ENCODE measurements around the gene SLC9A3. TPM values are rescaled to one million over a fixed set of nuclear protein-coding genes. Genes with fewer than 3 reads are reported as not detected.

SLC9A3 gene
- total RNA-seq, 2 experiments from 2014 or later, result 2.3 to 2.5 TPM

DNA sequence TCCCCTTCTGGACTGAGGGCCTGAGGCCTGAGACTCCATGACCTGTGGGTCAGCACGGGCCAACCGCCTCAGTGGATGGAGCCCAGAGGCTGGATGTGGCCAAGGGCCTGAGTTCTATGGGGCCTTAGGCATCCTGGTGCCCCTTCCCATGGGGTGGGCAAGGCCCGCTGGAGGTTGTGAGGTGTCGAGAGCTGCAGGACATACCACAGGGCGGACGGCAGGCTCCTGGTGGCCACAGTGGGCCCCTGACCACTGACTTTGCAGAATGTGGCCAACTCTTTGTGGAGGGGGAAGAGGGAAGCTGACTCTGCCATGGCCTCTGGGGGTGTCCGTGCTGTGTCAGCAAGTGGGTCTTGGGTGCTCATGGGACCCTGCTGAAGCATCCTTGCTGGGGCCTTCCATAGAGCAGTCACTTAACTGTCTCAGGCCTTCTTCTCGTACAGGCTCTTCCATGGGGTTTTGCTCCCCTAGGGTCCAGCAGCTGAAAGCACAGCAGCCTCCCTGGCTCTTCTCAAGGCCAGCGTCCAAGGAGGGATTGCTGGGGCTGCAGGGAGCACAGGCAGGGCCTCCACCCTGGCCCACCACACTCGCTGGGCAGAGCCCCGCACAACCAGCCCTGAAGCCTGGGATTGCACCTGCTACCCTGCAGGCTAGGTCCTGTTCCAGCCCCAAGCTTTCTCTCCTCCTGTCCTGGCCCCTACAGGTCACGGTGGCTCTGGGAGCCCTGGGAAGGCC is 21.6 kb upstream of the SLC9A3 start:
- ChIA-PET POLR2A (no interaction called here), CTCF (no interaction called here)
- H3K27me3 ChIP-seq (ENCODE audit: control insufficient read depth in 1 of 2, insufficient read depth in 2 of 2, low read length in 2 of 2), result peaks cover 9 to 27% of the 10 kb centered on the region in 2 experiments
- peaks cover 0 to 13% of the 10 kb centered on the region in 2 experiments for H3K9me3 ChIP-seq (ENCODE audit: control insufficient read depth in 1 of 2, insufficient read depth in 1 of 2, low read length in 2 of 2)
- DNase-seq (peak in 1 of 14 experiments; percentile 1), ATAC-seq (ENCODE audit: poor library complexity) (no peak)
- peaks cover 13% of the 10 kb centered on the region for H3K4me1 Mint-ChIP-seq (ENCODE audit: low read depth)
- peaks cover 22% of the 10 kb centered on the region for H3K27me3 Mint-ChIP-seq
- no peak overlapping the region for H3K4me3 Mint-ChIP-seq
- no peaks in the 10 kb centered on the region for H3K36me3 Mint-ChIP-seq (ENCODE audit: low read depth)
- TF ChIP-seq, protein P1, sequence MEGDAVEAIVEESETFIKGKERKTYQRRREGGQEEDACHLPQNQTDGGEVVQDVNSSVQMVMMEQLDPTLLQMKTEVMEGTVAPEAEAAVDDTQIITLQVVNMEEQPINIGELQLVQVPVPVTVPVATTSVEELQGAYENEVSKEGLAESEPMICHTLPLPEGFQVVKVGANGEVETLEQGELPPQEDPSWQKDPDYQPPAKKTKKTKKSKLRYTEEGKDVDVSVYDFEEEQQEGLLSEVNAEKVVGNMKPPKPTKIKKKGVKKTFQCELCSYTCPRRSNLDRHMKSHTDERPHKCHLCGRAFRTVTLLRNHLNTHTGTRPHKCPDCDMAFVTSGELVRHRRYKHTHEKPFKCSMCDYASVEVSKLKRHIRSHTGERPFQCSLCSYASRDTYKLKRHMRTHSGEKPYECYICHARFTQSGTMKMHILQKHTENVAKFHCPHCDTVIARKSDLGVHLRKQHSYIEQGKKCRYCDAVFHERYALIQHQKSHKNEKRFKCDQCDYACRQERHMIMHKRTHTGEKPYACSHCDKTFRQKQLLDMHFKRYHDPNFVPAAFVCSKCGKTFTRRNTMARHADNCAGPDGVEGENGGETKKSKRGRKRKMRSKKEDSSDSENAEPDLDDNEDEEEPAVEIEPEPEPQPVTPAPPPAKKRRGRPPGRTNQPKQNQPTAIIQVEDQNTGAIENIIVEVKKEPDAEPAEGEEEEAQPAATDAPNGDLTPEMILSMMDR (IDR thresholded peaks at IDR 0.05), result no peak
- H3K36me3 ChIP-seq (ENCODE audit: insufficient read depth, low read length), result no peaks in the 10 kb centered on the region
- intact Hi-C loops (cut with DNase I, micrococcal nuclease), result no loop called here
- peaks cover 20% of the 10 kb centered on the region for H3K4me1 ChIP-seq (ENCODE audit: insufficient read depth, low read length)
- H3K27ac Mint-ChIP-seq, result no peak overlapping the region
- H3K9me3 Mint-ChIP-seq, result no peaks in the 10 kb centered on the region
- no peak overlapping the region for H3K27ac ChIP-seq (ENCODE audit: low read depth in 1 of 2, low read length in 2 of 2)
- no peak overlapping the region for H3K4me3 ChIP-seq (ENCODE audit: low read length)

DNA sequence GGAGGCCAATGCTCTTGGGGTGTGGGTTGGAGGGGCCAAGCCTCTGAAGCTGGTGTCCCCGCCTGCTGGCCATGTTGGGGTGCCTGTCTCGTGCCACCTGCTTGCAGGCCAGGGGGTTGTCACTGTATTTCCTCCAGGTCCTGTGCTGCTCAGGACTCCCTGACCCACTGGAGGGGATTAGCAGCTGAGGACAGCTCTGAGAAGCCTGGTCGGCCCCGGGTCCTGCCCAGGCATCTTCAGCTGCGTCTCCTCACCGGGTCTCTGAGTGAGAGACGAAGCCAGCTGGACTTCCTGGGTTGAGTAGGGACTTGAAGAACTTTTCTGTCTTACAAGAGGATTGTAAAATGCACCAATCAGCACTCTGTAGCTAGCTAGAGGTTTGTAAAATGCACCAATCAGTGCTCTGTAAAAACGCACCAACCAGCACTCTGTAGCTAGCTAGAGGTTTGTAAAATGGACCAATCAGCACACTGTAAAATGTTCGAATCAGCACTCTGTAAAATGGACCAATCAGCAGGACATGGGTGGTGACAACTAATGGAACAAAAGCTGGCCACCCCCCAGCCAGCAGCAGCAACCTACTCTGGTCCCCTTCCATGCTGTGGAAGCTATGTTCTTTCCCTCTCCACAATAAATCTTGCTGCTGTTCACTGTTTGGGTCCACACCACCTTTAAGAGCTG is 20.6 kb upstream of the SLC9A3 start:
- peaks cover 9 to 24% of the 10 kb centered on the region in 2 experiments for H3K27me3 ChIP-seq (ENCODE audit: control insufficient read depth in 1 of 2, insufficient read depth in 2 of 2, low read length in 2 of 2)

More for the DNA sequence above, 20.6 kb upstream of the SLC9A3 start:
- no peak overlapping the region for H3K4me3 Mint-ChIP-seq
- Histone ChIP-seq H3K36me3 (ENCODE audit: insufficient read depth, low read length) (no peaks in the 10 kb centered on the region), H3K9me3 (ENCODE audit: control insufficient read depth in 1 of 2, insufficient read depth in 1 of 2, low read length in 2 of 2) (peaks cover 0 to 18% of the 10 kb centered on the region in 2 experiments), H3K4me1 (ENCODE audit: insufficient read depth, low read length) (peaks cover 20% of the 10 kb centered on the region), H3K27ac (ENCODE audit: low read depth in 1 of 2, low read length in 2 of 2) (peak overlapping the region in 1 of 2 donors; percentile 64), H3K4me3 (ENCODE audit: low read length) (no peak overlapping the region)
- peaks cover 13% of the 10 kb centered on the region for H3K4me1 Mint-ChIP-seq (ENCODE audit: low read depth)
- no peak for DNase-seq
- H3K36me3 Mint-ChIP-seq (ENCODE audit: low read depth), result no peaks in the 10 kb centered on the region
- ATAC-seq (ENCODE audit: poor library complexity), result no peak
- H3K27ac Mint-ChIP-seq, result no peak overlapping the region
- ChIA-PET POLR2A (interaction anchor here (1.0 kb wide), 1 partner anchor 348 kb away, joined by 4 read pairs; the partner anchor contains the start of genes BRD9 and TRIP13), CTCF (no interaction called here)
- intact Hi-C loops (cut with DNase I, micrococcal nuclease), result no loop called here
- H3K27me3 Mint-ChIP-seq, result peaks cover 14% of the 10 kb centered on the region
- no peaks in the 10 kb centered on the region for H3K9me3 Mint-ChIP-seq
- TF ChIP-seq, protein P1 (IDR thresholded peaks at IDR 0.05), result no peak
